B cell (primary cell): ENCODE data around the gene ALDH4A1. TPM values are rescaled to one million over a fixed set of nuclear protein-coding genes. Genes with fewer than 3 reads are reported as not detected.

Experiments used
- ATAC-seq: fragments of 200-7000 bp; cut with Tn5 transposase; one replicate; pipeline ENCODE4 v1.10.0; 2021; ENCODE audit warnings: low read depth, mild to moderate bottlenecking, moderate number of reproducible peaks, moderate library complexity
- CTCF ChIA-PET: fragments of 350-600 bp; sonication (Branson Sonifier 250); formaldehyde crosslinking; loops from one replicate; lab custom pipeline; 2021; ENCODE audit warnings: antibody characterized with exemption, inconsistent platforms; lab: Charles Lee
- POLR2A ChIA-PET: fragments of 350-600 bp; sonication (Branson Sonifier 250); formaldehyde crosslinking; loops from one replicate; lab custom pipeline; 2021; ENCODE audit warnings: antibody characterized with exemption; lab: Charles Lee
- DNase-seq: peaks from one replicate; pipeline ENCODE4 v3.0.0; 2013
- H2AFZ ChIP-seq: 2 replicates; pipeline ENCODE4 v1.6.1; 2012; ENCODE audit warnings: mild to moderate bottlenecking, low read depth, low read length; ENCODE audit not compliant: insufficient read depth, poor library complexity, severe bottlenecking
- H3K27ac ChIP-seq, 2 donors: 1 replicate in 1 of 2; 2 replicates in 1 of 2; pipeline ENCODE4 v1.5.1; 2012 to 2013; ENCODE audit warnings: low read length in 2 of 2, mild to moderate bottlenecking in 2 of 2, moderate library complexity in 1 of 2
- H3K27me3 ChIP-seq, 4 experiments: fragments of 200-600 bp in 1 of 4; sonication (generic) in 1 of 4; replicated peaks in 1 of 4; 1 replicate in 2 of 4; 2 replicates in 2 of 4; pipeline versions ENCODE4 v1.6.1 to v1.7.0; 2013 to 2016; ENCODE audit warnings: low read length in 3 of 4, mild to moderate bottlenecking in 2 of 4, mixed read lengths in 1 of 4, moderate library complexity in 1 of 4; ENCODE audit not compliant: insufficient read depth in 4 of 4, control insufficient read depth in 3 of 4; ENCODE audit errors: control extremely low read depth in 1 of 4
- H3K36me3 ChIP-seq, 2 experiments: replicated peaks in 1 of 2; 1 replicate in 1 of 2; 2 replicates in 1 of 2; pipeline versions ENCODE4 v1.6.1 to v1.7.1; 2013; ENCODE audit warnings: low read length in 1 of 2; ENCODE audit not compliant: insufficient read depth in 2 of 2, control insufficient read depth in 1 of 2; ENCODE audit errors: control extremely low read depth in 1 of 2, extremely low read depth in 1 of 2
- H3K4me1 ChIP-seq, 2 donors: fragments of 200-600 bp in 1 of 2; sonication (generic) in 1 of 2; 1 replicate in 1 of 2; 2 replicates in 1 of 2; pipeline versions ENCODE4 v1.5.1 to v1.6.1; 2013 to 2017; ENCODE audit warnings: low read length in 2 of 2; ENCODE audit not compliant: control insufficient read depth in 2 of 2, insufficient read depth in 2 of 2
- H3K4me2 ChIP-seq: replicated peaks from 2 replicates; pipeline ENCODE3; 2012; ENCODE audit warnings: mild to moderate bottlenecking, low read depth, low read length; ENCODE audit not compliant: poor library complexity, severe bottlenecking
- H3K4me3 ChIP-seq, 5 experiments: fragments of 200-600 bp in 1 of 5; sonication (generic) in 1 of 5; 1 replicate in 3 of 5; 2 replicates in 2 of 5; pipeline versions ENCODE4 v1.5.1 to v1.7.0; 2011 to 2016; ENCODE audit warnings: low read length in 4 of 5, mild to moderate bottlenecking in 4 of 5, low read depth in 2 of 5, control low read depth in 1 of 5, moderate library complexity in 1 of 5; ENCODE audit not compliant: insufficient read depth in 1 of 5; ENCODE audit errors: control extremely low read depth in 1 of 5, extremely low read depth in 1 of 5
- H3K79me2 ChIP-seq: fragments of 200-600 bp; sonication (generic); one replicate; pipeline ENCODE4 v1.6.0; 2016; ENCODE audit warnings: low read length; ENCODE audit not compliant: control insufficient read depth, insufficient read depth
- H3K9ac ChIP-seq: fragments of 200-600 bp; sonication (generic); 2 replicates; pipeline ENCODE4 v1.6.1; 2017; ENCODE audit warnings: mild to moderate bottlenecking, low read length, moderate library complexity
- H3K9me3 ChIP-seq, 3 donors: one replicate each; pipeline versions ENCODE4 v1.6.1 to v1.7.1; 2013; ENCODE audit warnings: low read length in 2 of 3; ENCODE audit not compliant: control insufficient read depth in 2 of 3, insufficient read depth in 1 of 3; ENCODE audit errors: control extremely low read depth in 1 of 3
- H4K20me1 ChIP-seq: 2 replicates; pipeline ENCODE4 v1.6.0; 2012; ENCODE audit warnings: mild to moderate bottlenecking, low read length; ENCODE audit not compliant: insufficient read depth, control insufficient read depth, poor library complexity, severe bottlenecking
- H3K27ac Mint-ChIP-seq: one replicate; pipeline ENCODE4 v1.8.0; 2021; ENCODE audit warnings: mixed read lengths
- H3K27me3 Mint-ChIP-seq: one replicate; pipeline ENCODE4 v1.8.0; 2021; ENCODE audit warnings: mixed read lengths
- H3K4me1 Mint-ChIP-seq: one replicate; pipeline ENCODE4 v1.8.0; 2021; ENCODE audit warnings: mixed read lengths
- H3K4me3 Mint-ChIP-seq: one replicate; pipeline ENCODE4 v1.8.0; 2021; ENCODE audit warnings: mixed read lengths
- H3K9me3 Mint-ChIP-seq: one replicate; pipeline ENCODE4 v1.8.0; 2022; ENCODE audit warnings: mixed read lengths; ENCODE audit not compliant: insufficient read depth
- EZH2 ChIP-seq: IDR thresholded peaks from 2 replicates; pipeline ENCODE4 v1.6.1; 2012; ENCODE audit warnings: borderline replicate concordance, low read depth, mild to moderate bottlenecking, moderate library complexity, low read length; ENCODE audit not compliant: insufficient read depth, poor library complexity, severe bottlenecking
- WGBS: methylation state at CpG from one replicate; pipeline ENCODE4 v1.1.5; 2013; ENCODE audit warnings: missing lambda C conversion rate; ENCODE audit not compliant: insufficient coverage; 5-methylcytosine and 5-hydroxymethylcytosine counted together
- intact Hi-C: fragments of 100-400 bp; cut with micrococcal nuclease; formaldehyde crosslinking; loops from one replicate; pipeline ENCODE4 v1.10.0; 2022
- polyA plus RNA-seq: library from polyadenylated mRNA; depleted of rRNA; stranded (reverse); fragments of >200 nt; gene quantifications from 2 replicates; pipeline ENCODE4 v1.2.3, GENCODE V29; 2012
- total RNA-seq, 2 donors: library from RNA; stranded (reverse); fragments of 120-200 nt in 1 of 2; gene quantifications; 1 replicate in 1 of 2; 2 replicates in 1 of 2; pipeline versions ENCODE4 v1.2.3 to v1.2.4, GENCODE V29; 2013 to 2022
- TF ChIP-seq, protein P1 (sequence below): fragments of 200-600 bp; IDR thresholded peaks from one replicate; pipeline ENCODE4 v1.8.0; 2022; ENCODE audit warnings: antibody characterized with exemption, mild to moderate bottlenecking

ALDH4A1 gene
- total and polyA plus RNA-seq, 2 donors (not counting 1 experiment from before 2014, with no cell fraction given) = 2.7 to 3.4 TPM

DNA sequence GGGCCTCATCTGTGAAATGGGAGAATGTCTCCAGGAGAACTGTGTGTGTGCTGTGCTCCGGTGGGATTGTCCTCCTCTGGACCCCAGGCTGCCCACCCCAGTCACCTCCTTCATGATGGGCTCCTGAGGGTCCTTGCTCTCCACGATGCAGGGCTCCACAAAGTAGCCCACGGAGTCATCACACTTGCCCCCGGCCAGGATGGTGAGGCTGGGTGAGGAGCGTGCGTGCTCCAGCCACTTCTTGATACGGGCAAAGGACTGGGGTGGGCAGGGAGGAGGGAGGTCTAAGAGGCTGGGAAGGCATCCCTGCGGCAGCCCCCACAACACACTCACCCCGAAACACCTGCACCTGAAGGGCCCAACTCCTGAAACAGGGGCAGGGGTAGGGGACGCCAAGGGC, 26.1 kb downstream of the ALDH4A1 start:
- CTCF ChIA-PET = interaction anchor here (1.9 kb wide), 1 partner anchor 8 kb away, joined by 8 read pairs; no protein-coding TSS in a partner anchor

DNA sequence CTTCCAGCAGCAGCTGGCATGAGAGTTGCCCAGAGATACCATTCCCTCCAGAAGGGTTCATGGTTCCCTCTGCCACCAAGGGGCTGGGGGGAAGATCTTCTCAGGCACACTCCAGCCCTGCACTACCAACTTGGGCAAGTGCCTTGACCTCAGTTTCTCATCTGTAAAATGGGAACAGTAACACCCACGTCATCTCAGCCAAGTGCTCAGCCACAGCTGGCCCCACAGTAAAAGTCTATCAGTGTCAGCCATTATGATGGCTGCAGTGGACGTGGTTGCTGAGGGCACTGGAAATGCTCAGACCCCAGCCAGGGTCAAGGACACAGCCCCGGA, 26.6 kb downstream of the ALDH4A1 start:
- Mint-ChIP-seq H3K4me1 (no peaks in the 10 kb centered on the region), H3K9me3 (no peaks in the 10 kb centered on the region), H3K27me3 (no peaks in the 10 kb centered on the region), H3K4me3 (no peak overlapping the region), H3K27ac (no peak overlapping the region)
- H3K4me2 ChIP-seq = no peak overlapping the region
- no peak overlapping the region for H2AFZ ChIP-seq
- H4K20me1 ChIP-seq = no peaks in the 10 kb centered on the region
- no peaks in the 10 kb centered on the region for H3K4me1 ChIP-seq
- no peak for ATAC-seq
- CTCF ChIA-PET = interaction anchor here (0.7 to 1.9 kb wide), 5 partner anchors 8 to 279 kb away, joined by 3 to 8 read pairs (median 4); no protein-coding TSS in a partner anchor
- intact Hi-C loops = no loop called here
- H3K27ac ChIP-seq = no peak overlapping the region
- H3K4me3 ChIP-seq = no peak overlapping the region
- no peaks in the 10 kb centered on the region for H3K9me3 ChIP-seq
- TF ChIP-seq, protein P1, sequence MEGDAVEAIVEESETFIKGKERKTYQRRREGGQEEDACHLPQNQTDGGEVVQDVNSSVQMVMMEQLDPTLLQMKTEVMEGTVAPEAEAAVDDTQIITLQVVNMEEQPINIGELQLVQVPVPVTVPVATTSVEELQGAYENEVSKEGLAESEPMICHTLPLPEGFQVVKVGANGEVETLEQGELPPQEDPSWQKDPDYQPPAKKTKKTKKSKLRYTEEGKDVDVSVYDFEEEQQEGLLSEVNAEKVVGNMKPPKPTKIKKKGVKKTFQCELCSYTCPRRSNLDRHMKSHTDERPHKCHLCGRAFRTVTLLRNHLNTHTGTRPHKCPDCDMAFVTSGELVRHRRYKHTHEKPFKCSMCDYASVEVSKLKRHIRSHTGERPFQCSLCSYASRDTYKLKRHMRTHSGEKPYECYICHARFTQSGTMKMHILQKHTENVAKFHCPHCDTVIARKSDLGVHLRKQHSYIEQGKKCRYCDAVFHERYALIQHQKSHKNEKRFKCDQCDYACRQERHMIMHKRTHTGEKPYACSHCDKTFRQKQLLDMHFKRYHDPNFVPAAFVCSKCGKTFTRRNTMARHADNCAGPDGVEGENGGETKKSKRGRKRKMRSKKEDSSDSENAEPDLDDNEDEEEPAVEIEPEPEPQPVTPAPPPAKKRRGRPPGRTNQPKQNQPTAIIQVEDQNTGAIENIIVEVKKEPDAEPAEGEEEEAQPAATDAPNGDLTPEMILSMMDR = no peak
- no peak for TF ChIP-seq EZH2
- no peak overlapping the region for H3K9ac ChIP-seq
- no peaks in the 10 kb centered on the region for H3K79me2 ChIP-seq
- no peaks in the 10 kb centered on the region for H3K27me3 ChIP-seq
- DNase-seq = no peak
- 81% methylated on average over 3 of the region's 3 CpGs for WGBS
- POLR2A ChIA-PET = no interaction called here
- H3K36me3 ChIP-seq = peaks cover 0 to 3% of the 10 kb centered on the region in 2 experiments

More for the DNA sequence above, 26.1 kb downstream of the ALDH4A1 start:
- Histone ChIP-seq H3K9me3 (no peaks in the 10 kb centered on the region), H2AFZ (no peak overlapping the region), H3K4me2 (no peak overlapping the region), H3K4me3 (no peak overlapping the region), H4K20me1 (no peaks in the 10 kb centered on the region), H3K9ac (no peak overlapping the region), H3K27ac (no peak overlapping the region), H3K27me3 (no peaks in the 10 kb centered on the region), H3K36me3 (peaks cover 0 to 3% of the 10 kb centered on the region in 2 experiments), H3K79me2 (no peaks in the 10 kb centered on the region), H3K4me1 (no peaks in the 10 kb centered on the region)
- H3K27me3 Mint-ChIP-seq = no peaks in the 10 kb centered on the region
- TF ChIP-seq, protein P1 = no peak
- TF ChIP-seq EZH2 = no peak
- H3K4me3 Mint-ChIP-seq = no peak overlapping the region
- DNase-seq = no peak
- POLR2A ChIA-PET = no interaction called here
- no peak overlapping the region for H3K27ac Mint-ChIP-seq
- intact Hi-C loops = no loop called here
- ATAC-seq = no peak
- H3K4me1 Mint-ChIP-seq = no peaks in the 10 kb centered on the region
- 72% methylated on average over 3 of the region's 10 CpGs for WGBS
- H3K9me3 Mint-ChIP-seq = no peaks in the 10 kb centered on the region
